RWPE1 (cell line): ENCODE measurements around the gene WDR70.

ENCODE experiments used
- CTCF ChIA-PET: fragments of 350-600 bp; sonication (Branson Sonifier 250); formaldehyde crosslinking; extraction: SDS; loops from one replicate; lab custom pipeline; 2021; lab: Yijun Ruan, JAX
- POLR2A ChIA-PET: fragments of 400-600 bp; formaldehyde crosslinking; extraction: SDS; loops from one replicate; lab custom pipeline; 2020; ENCODE audit warnings: antibody characterized with exemption; ENCODE audit not compliant: low non-redundant PET; lab: Yijun Ruan, JAX
- DNase-seq: peaks from one replicate; pipeline ENCODE4 v3.0.0; 2012; ENCODE audit warnings: low spot score
- H3K27ac ChIP-seq: fragments of 450-650 bp; 2 replicates; pipeline ENCODE4 v1.5.1; 2017
- TF ChIP-seq, protein P1 (sequence below): fragments of 450-650 bp; conservative IDR thresholded peaks from 2 replicates; pipeline ENCODE4 v1.5.1; 2017; ENCODE audit warnings: low read depth, mild to moderate bottlenecking

Gene WDR70

DNA sequence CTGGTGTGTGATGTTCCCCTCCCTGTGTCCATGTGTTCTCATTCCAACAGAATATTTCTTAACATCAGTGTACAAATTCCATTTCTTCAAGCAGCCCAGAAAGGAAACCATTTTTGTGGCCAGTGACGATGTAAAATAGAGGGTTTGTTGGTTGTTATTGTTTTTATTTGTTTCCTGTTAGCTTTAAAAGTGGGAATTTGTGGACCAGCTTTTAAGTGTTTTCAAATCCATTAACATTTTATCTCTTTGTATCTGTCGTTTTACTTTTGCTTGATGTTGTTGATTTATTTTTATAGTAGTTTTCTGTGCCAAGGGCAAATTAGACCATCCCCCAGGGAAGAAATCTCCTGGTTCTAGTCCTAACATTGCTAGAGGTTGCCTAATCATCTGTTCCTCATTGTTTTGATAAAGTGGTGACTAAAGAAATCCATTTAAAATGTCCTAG lies 360.7 kb downstream of the WDR70 start:
- POLR2A ChIA-PET = no interaction called here
- no peak for DNase-seq
- H3K27ac ChIP-seq = no peak overlapping the region
- TF ChIP-seq, protein P1, sequence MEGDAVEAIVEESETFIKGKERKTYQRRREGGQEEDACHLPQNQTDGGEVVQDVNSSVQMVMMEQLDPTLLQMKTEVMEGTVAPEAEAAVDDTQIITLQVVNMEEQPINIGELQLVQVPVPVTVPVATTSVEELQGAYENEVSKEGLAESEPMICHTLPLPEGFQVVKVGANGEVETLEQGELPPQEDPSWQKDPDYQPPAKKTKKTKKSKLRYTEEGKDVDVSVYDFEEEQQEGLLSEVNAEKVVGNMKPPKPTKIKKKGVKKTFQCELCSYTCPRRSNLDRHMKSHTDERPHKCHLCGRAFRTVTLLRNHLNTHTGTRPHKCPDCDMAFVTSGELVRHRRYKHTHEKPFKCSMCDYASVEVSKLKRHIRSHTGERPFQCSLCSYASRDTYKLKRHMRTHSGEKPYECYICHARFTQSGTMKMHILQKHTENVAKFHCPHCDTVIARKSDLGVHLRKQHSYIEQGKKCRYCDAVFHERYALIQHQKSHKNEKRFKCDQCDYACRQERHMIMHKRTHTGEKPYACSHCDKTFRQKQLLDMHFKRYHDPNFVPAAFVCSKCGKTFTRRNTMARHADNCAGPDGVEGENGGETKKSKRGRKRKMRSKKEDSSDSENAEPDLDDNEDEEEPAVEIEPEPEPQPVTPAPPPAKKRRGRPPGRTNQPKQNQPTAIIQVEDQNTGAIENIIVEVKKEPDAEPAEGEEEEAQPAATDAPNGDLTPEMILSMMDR = no peak
- CTCF ChIA-PET = interaction anchor here (0.6 kb wide), 1 partner anchor 227 kb away, joined by 3 read pairs; no protein-coding TSS in a partner anchor

DNA sequence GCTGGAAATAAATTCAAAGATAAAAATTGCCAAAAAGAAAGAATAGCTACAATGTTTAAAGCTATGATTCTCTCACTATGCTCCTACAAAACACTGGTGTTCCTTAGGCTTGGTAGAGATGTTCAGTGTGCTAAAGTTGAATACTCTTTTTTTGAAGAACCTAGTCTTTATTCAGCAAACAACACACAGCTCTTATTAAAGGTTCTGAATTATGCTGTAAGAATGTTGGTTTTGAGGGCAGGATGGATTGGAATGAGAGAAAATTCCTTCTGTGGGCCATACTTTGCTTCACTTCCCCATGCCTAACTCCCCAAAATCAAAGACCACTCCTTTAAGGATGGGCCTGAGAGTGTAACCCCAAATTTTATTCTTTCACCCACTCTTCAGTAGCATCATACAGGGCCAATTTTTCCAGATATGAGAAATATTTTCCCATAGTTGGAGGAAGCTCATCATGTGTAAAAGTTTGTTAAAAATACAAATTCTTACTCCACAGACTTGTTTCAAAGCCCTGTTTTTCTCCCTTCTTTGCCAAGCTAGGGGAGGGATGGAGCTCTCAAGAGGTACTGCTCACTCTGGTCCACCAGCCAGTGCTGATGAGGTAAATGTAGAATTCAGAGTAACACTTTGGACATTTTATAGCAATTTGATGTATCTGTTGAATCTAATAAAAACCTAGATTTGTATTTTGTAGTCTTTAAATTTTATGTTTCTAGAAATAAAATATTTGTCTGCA lies 361.4 kb downstream of the WDR70 start:
- CTCF ChIA-PET = interaction anchor here (0.6 kb wide), 1 partner anchor 328 kb away, joined by 3 read pairs; no protein-coding TSS in a partner anchor

DNA sequence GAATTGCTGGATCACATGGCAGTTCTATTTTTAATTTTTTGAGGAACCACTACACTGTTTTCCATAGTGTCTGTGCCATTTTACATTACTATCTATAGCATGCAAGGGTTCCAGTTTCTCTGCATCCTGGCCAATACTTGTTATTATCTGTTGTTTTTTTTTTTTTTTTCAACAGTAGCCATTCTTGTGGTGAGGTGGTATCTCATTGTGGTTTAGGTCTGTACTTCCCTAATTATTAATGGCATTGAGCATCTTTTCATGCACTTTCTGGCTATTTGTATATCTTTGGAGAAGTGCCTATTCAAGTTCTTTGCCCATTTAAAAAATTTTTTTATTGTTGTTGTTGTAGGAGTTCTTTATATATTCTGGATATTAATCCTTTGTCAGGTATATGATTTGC lies 363.0 kb downstream of the WDR70 start:
- POLR2A ChIA-PET = no interaction called here
- CTCF ChIA-PET = no interaction called here
- TF ChIP-seq, protein P1 = no peak
- H3K27ac ChIP-seq = no peak overlapping the region
- no peak for DNase-seq

More for the DNA sequence above, 361.4 kb downstream of the WDR70 start:
- TF ChIP-seq, protein P1 = no peak
- no peak overlapping the region for H3K27ac ChIP-seq
- POLR2A ChIA-PET = no interaction called here
- no peak for DNase-seq

GRCh38 chr5:37751227-37751626 lies 372.1 kb downstream of the WDR70 start:
- CTCF ChIA-PET = interaction anchor here (0.6 kb wide), 1 partner anchor 338 kb away, joined by 3 read pairs; no protein-coding TSS in a partner anchor
- POLR2A ChIA-PET = no interaction called here
- no peak overlapping the region for H3K27ac ChIP-seq
- TF ChIP-seq, protein P1 = no peak
- no peak for DNase-seq

- no peak for DNase-seq
- TF ChIP-seq, protein P1 = no peak
- CTCF ChIA-PET = no interaction called here
- POLR2A ChIA-PET = no interaction called here
- H3K27ac ChIP-seq = no peak overlapping the region
Observed at GRCh38 chr5:37754976-37755375, 375.9 kb downstream of the WDR70 start.

GRCh38 chr5:37755581-37755980 lies 376.5 kb downstream of the WDR70 start:
- POLR2A ChIA-PET = no interaction called here
- TF ChIP-seq, protein P1 = no peak
- no peak overlapping the region for H3K27ac ChIP-seq
- DNase-seq = no peak
- CTCF ChIA-PET = no interaction called here
